Activated CD8-positive, alpha-beta memory T cell treated with anti-CD3 and anti-CD28 coated beads, Interleukin-2, amount 50 U/mL, for 4 hours (primary cell): ENCODE data around the gene PTPA.

Experiments used
- DNase-seq: peaks from one replicate; pipeline ENCODE4 v3.0.0-alpha.2; 2020

The PTPA gene

DNA sequence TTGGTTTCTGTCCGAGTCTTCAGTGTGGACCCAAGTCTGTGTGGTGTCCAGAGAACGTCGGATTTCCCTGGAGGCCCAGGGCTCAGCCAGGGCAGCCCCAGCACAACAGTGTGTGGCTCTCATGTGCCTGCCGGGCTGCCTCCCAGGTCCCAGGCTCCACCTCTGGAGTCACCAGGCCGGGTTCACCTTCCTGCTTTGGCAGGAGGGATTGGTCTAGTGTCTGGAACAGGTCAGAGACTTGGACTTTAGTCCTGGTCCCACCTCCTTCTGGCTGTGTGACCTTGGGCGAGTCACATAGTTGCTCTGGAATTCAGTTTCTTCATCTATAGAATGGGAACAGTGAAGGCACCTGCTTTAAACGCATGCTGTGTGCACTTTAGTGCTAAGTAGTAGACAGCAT is 27.1 kb upstream of the PTPA start:
- DNase-seq, result no peak

DNA sequence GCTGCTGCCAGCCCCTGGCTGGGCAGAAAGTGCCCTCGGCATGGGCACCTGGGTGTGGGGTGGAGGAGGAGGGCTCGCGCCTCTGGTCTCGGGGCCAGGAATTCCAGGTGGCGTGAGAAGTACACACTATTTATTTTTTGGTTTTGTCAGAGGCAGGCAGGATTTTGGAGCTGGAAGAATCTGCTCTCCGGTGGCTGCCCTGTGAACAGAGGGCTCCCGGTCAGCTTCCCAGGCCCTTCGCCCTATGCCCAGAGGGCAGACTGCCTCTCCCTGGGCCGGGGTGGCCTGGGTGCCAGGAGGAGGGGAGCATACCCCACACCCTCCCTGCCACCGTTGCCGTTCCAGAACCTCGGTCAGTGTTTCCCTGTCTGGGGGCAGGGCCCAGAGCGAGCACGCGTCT is 22.0 kb upstream of the PTPA start:
- DNase-seq, result no peak

DNA sequence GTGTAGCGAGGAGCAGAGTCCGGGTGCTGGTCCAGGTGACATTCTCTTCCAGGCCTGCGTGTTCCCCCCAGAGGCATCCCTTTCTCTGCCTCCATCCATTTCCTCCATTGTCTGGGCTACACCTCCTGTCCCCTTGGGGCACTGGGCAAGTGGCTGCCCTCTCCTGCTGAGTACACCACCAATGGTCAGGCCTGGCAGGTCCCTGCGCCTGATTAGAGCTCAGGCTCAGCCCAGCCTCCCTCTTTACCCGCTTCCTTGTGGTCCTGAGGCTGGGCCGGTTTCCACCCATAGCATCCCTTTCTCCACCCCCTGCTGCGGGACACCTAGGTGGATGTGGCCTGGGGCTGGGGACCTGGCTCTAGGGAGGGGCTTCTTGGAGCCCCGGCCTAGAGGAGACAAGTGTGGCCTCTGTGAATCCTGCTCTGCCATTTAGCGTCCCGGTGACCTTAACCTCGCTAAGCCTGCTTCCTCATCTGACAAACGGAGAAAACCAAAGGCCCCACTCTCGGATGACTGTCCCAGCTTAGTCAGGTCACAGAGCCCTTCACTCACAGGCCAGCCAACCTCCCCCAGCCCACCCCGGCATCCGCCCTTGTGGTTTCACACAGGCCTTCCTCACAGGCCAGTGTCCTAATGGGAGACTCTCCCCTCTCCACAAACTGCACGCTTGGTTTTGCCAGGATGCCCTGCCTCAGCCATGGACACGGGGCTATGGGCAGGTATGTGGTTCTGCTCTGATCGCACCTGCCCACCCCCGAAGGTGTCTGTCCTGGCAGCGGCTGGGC is 17.4 kb upstream of the PTPA start:
- DNase-seq, result no peak

DNA sequence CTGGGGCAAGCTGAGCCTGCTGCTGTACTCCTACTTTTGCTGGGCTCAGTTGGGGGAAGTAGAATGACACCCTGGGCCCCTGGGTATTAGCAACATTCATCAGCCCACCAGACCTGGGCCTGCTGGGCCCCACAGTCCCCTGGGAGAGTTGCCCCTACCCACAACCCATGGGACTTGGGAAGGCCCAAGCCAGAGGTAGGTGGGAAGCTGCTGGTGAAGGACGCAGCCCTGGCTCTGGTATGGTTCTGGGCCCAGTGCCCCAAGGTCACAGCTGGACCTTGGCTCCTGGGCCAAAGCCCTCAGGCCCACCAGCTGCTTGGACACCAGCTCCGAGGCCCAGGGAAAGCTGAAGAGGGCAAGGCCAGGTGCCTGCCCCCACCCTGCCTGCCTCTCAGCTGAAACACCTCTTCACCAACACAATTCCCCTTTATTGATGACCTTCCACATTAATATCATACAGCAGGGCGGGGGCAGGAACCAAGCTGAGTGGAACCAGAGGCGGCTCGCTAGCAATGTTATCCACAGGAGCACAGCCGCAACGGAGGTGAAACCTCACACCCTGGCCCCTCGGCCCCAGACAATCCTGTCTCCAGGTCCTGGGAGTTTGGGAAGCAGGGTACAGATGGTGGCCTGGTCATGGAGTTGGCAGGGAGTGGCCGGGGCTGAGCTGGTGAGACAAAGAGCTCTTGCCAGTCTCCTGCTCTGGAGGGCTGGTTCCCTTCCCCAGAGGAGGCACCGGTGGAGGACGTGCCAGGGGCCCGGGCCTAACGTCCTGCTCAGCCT is 16.6 kb upstream of the PTPA start:
- DNase-seq, result no peak

DNA sequence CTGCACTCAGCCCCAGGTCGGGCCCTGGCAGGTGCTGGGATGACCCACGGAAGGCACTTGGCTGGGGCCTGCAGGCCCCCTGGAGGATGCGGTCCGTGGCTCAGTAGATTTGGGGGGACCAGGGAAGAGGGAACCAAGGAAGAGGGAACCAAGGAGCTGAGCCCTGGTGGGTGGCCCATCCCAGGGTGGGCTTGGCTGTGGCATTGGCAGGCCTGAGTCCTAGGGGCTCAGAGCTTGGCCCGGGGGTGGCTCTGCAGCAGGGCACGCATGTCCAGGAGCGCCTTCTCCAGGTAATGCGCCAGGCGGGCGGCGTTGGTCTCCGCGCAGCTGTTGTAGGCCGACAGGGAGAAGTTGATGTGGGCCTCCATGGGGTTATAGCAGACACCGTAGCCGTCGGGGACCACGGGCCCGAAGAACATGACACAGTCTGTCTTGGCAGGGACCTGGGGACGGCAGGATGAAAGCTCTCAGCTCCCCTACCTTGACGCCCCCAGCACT is 16.0 kb upstream of the PTPA start:
- DNase-seq, result no peak

DNA sequence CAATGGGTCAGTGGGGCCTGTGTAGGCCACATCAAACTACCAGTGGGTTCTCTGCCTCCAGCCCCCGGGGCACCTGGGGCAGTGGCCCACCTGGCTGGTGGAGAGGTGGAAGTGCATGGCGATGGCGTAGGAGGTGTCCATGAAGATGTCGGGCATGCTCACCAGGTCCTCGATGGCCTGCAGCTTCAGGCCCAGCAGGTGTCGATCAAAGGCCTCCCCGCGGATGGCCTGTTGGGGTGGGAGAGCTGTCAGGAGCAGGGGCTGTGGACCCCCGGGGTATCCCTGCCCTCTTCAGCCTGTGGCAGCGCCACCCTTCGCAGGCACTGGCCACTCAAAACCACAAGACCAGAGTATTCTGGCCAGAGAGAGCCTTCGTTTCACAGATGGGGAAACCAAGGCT is 15.3 kb upstream of the PTPA start:
- no peak for DNase-seq

DNA sequence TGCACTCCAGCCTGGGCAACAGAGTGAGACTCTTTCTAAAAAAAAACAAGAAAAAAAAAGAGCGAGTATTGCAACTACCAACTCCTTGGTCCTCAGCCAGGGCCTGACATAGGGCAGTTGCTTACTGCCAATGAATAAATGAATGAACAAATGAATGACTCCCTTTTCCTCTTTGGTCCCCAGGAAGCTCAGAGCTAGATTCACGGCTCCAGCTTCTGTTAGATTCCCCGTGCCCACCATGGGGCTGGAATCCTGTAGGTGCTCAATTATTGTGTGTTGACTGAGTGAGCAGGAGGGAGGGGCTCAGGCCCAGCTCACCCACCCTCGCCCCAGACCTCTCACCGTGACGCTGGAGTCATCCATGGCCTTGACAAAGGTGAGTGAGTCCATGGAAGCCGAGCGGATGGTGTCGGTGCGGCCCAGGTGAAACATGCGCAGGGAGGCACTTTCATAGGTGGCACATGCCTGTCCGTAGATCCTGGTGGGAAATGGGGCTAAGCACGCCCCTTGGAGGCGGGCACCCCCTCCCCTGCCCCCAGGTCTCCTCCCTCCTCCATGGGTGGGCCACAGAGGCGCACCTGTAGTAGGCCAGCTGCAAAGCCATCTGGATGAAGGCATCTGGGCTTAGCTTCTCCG is 13.4 kb upstream of the PTPA start:
- no peak for DNase-seq

DNA sequence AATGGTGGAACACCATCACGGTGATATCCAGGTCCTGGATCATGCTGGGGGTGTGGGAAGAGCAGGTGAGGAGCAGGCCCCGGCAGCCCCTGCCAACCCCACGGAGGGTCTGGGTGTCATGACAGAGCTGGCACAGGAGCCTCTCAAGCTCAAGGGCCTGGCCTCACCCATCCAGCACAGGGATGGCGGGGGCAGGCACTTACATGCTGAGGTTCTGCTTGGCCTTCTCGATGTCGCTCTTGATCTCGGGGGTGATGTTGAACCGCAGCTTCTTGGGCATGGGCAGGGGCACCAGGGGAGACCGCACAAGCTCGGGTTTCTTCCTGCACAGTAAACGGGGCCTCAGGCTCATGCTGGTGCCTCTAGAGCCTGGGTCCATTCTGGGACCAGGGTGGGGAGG is 12.9 kb upstream of the PTPA start:
- DNase-seq, result no peak

DNA sequence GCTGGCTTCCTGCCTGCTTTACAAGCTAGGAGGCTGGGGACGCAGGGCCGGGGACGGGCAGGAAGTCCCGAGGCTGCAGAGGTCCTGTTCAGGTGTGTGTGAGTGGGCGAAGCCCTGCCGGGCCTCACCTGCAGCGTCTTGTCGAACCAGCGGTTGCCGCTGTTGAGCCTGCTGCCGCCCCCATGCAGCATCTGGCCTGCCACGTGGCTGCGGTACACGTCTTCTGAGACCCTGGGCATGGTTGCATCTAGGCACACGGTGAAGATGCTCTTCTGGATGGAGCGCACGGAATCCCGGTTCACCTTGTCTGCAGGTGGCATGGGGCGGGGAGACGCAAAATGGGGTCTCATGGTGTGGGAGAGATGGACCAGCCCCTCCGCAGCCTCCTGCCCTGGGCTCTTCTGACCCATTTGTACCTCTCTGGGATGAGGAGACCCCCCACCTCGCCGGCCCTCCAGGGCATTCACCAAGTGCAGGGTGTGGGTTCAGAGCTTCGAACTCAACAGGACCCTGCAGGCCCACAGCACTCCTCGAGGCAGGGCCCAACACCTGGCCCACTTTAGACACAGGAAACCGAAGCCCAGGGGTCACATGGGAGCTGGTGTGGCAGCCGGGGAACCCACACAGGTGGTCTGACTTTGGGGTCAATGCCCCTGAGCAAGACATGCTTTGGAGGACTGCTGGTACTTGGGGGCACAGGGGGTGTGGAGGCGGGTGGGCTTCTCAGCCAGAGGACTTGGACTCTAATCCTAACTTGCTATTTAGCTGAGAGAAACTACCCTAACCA is 10.6 kb upstream of the PTPA start:
- DNase-seq, result no peak

DNA sequence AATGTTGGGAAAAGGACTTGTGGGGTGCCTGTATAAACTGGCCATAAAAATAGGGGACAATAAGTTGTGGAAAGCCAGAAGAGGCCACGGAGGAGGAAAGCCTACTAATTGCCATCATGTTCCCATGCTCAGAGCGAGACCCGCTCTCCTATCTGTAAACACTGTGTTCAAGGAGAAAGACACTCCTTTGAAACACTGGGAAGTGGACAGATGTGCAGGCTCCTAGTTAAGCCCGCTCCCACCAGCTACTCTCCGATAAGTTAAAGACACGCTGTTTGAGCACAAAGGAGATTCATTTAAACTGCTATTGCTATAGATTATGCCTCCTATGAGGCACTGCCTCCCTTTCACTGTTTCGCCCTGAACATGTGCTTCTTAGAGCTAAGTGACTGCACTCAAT is 9.9 kb upstream of the PTPA start:
- DNase-seq, result no peak

DNA sequence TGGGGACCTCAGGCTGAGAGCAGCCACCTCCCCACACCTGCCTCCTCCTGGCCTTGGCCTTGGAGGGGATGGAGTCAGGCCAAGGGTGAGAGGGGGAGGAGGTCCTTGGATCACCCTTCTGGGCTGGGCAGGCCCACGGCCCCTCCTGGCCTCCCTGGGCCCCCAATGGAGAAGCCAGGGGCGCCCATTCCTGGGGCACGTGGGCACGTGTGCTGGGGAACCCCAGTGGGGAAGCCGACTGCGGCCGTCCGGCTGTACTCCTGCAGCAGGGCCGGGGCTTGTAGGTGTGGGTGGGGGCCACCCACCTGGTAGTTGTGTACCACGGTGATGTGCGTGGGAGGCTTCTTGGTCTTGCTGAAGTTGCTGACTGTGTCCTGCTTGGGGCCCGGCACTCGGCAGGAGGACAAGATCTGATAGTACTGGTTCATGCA is 9.1 kb upstream of the PTPA start:
- no peak for DNase-seq

DNA sequence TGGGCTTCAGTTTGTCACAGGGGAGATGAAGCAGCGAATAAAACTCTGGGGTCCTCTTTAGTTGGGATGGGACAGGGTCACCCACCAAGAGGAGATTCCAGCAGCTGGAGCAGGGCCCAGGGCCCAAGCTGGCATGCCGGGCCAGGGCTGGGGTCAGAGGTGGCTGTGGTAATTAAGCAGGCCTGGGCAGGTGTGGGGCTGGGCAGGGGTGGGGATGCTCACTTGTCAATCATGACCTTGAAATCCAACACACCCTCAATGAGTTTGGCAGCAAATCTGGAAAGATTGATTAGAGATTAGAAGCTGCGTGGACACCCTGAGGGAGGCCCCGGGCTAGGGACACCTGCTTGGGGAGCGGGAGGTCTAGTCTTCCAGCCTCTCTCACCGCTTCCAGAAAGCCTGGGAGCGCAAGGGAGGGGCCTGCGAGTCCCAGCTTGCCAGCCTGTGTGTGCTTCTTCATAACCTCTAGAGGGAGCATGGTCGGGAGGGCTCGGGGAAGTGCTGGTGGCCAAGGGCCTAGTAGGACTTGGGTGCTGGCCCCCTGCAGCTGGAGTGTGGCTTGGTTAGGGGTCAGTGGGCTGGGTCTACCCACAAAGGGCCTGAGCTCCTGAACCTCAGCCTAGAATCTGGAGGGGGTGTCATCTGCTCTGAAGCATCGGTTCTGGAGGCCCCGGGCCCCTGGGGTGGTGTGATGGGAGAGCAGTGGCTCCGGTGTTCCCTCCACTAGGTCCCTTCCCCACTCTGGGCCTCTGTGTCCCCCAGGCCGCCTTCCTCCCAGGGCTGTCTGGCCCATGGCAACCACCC is 8.2 kb upstream of the PTPA start:
- DNase-seq, result no peak

DNA sequence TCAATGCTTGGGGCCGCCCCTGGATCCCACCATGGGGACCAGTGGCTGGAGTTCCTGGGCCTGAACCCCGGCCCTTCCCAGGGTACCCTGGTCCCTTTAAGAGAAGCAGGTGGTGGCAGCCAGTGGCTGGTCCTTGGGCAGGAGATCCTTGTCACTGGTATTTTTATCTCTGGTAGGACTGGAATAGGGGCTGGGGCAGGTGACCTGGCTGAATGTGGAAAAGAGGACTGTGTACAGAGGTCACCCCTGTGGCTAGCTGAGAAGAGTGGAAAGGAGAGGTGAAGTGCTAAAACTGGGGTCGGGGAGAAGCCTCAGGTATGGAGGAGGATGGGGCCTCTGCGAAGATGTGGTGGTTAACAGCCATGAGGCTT is 7.6 kb upstream of the PTPA start:
- no peak for DNase-seq

DNA sequence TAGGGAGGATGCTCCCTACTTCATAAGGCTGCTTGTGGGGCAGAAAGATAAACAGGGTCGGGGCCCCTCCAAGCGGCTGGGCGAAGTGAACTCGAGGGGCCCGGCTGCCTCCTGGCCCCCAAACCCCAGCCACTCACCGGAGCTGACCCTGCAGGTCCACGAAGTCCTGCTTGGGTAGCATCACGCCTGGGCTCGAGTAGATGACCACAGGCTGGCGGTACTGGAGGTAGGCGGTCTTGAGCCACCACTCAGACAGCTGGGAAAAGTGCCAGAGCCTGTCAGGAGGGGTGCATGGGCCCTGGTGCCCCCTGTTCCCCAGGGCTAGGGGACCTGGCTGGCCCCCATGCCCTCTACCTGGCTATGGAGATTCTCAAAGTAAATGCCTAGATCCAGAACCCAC is 7.2 kb upstream of the PTPA start:
- no peak for DNase-seq

DNA sequence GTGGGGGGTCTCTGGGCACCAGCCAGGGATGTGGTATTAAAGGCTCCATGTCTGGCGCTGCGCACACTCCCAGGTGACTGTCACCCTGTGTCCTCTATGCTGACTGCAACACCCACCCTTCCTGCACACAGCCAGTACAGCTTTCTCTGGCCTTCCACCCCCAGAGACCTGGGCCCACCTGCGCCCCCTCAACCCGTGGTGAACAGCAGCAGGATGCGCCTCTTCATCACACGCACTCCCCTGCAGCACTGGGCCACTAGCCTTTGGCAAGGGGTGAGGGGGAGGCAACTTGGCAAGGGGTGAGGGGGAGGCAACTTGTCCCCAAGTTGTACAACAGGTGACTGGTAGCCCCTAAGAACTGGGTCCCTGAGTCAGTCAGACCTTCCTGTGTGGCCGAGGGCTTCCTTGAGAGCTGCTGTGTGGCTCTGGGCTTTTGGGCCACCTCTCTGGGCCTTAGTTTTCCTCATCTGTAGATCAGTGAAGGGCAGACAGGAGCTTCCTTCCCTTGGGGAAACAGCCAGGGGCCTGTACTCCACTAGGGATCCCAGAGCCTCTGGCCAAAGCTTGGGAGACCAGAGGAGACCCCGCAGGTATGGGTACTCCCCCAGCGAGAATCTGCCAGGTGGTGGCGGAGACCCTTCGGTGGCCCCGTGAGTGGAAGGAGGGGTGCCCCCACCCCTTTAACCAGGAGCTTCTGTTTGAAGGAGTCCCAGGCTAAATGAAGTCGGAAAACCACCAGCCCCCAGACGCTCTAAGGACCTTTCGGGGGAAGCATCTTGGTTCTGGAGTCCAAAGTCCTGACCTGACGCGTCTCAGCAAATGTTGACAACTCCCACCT is 5.1 kb upstream of the PTPA start:
- DNase-seq, result no peak

DNA sequence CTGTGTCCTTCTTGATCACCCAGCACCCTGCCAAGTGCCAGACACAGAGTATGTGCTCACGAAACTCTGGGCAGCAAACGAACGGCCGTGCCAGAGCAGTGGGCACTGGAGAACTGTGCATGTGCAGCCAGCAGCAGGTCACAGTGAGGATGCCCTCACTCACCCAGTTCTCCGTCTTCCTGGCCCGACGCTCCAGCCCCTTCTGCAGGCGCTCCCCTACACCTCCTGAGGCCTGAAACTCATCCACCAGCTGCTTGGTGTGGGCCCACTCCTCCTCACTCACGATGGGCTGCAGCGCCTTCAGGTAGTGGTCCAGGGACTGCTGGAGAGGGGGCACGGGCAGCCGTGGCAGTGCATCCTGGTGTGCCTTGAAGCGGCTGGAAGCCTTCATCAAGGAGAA is 3.6 kb upstream of the PTPA start:
- no peak for DNase-seq

DNA sequence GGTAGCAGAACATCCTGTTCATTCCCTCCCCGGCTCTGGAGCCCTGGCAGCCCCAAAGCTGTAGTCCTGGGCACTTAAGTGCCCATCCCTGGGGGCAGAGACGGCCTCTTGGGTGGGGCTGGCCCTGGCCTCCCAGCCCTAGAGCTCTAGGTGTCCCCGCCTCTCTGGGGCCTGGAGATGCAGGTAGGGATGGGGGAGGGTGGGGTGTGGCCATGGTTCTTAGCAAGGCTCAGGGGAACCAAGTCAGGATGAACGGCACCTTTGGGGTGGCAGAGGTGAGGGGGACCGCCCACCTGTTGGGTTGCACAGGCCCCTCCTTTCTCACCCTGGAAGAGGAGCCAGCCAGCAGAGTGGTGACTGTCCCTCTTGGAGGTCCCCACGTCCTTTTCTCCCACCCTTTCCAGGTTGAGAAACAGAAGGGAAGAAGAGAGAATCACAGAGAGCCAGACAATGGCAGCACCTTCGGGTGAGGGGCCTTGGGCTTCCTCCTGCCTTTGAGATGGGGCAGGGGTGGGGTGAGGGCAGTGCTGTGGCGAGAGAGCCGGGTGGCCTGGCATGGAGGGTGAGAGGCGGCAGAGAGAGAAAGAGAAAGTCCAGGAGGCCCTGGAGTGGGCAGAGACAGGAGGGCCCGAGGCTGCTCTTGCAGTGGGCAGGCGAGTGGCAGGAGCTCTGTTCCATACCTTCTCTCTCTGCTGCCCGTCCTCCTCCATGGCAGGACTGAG is 3.0 kb upstream of the PTPA start:
- DNase-seq, result no peak

DNA sequence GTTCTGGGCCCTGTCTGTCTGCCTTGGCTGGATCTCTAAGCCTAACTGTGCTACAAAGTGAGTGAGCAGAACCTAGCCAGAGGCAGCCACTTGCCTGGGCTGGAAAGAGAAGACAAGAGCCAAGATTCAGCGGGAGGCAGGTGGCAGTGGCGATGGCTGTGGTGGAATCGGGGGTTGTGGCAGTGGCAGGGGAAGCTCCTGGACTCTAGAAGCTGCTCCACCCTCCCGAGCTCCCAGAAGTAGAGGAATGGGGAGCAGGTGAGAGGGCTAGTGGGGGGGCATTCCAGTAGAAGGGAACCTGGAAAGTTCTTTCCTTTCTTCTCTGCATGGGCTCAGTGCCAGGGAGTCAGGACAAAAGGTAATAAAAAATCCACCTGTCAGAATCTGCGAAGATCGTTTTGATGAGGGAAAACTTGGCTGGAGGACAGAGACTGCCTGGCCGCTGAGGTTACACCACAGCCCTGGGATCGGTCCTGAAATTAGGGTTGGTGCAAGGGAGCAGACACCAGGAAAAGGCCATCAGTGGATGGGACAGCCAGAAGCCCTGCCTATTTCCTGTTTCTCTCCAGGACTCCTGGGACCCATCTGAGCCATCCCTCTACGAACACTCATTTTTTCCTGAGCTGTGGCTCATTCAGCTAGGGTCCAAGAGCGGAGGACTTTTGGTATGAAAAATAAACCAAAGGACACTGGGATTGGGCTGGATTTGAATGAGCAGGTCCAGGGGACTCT is 2.2 kb upstream of the PTPA start:
- DNase-seq, result no peak

DNA sequence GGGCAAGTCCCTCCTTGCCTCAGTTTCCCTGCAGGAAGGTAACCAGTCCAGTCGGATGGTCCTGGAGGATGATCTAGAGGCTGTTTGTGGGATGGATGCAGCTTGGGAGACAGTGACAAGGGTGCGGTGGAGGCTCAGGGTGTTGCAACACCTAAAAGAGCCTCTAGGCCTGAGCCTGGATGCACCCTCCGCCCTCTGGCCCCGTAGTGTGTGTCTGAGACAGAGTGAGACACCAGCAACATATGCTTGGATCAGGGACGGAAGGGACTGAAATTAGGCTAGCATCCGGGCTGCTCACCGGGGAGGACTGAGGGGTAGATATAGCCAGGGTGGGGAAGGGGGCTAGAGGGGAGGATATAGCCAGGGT is 1.7 kb upstream of the PTPA start:
- no peak for DNase-seq
